SH-SY5Y (cell line): ENCODE results near the gene GPR15.

Source experiments
- GATA2 ChIP-seq: IDR thresholded peaks from 2 replicates; pipeline ENCODE4 v1.6.1; 2011; ENCODE audit warnings: mild to moderate bottlenecking, low read depth, low read length
- GATA3 ChIP-seq: IDR thresholded peaks from 2 replicates; pipeline ENCODE4 v1.6.1; 2011; ENCODE audit warnings: low read depth, mild to moderate bottlenecking, low read length, moderate library complexity

DNA sequence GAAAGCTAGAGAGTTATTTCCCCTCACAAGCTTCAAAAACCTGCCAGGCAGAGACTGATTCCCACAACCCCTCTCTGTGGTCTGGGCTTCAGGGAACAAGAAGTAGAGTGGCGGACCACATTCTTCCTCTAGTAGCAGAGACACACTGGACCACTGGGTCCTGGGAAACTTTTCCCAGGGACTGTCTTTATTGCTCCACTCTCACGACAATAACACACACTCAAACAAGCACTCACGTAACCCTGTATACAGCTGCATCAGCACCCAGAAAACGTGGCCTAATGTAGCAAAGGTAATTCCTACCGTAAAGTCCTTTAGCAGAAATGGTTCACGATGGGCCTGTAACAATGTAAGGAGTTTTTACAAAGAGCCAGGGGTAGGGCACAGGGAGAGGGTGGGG lies 34.1 kb downstream of the GPR15 start:
- TF ChIP-seq GATA2 (no peak), GATA3 (no peak)
